ENCODE data around the gene WASHC3.
"Not testable (repeated sequence)": the region's sequence is repeated elsewhere in the genome, so short reads cannot be mapped to it uniquely, and the experiment has no call there.

WASHC3 gene

GRCh38 chr12:102050660-102051430 lies 10.9 kb downstream of the WASHC3 start:
- no peak for DNase-seq (ENCODE audit: low read depth in 2 of 2)

- DNase-seq (ENCODE audit: low read depth in 2 of 2), result no peak
Measured at GRCh38 chr12:102043928-102044327, 17.9 kb downstream of the WASHC3 start.

- DNase-seq (ENCODE audit: low read depth in 2 of 2), result no peak
Measured at GRCh38 chr12:102033991-102034745, 27.6 kb downstream of the WASHC3 start.

GRCh38 chr12:102031852-102032251 lies 29.9 kb downstream of the WASHC3 start:
- no peak for DNase-seq (ENCODE audit: low read depth in 2 of 2)

GRCh38 chr12:102029141-102029540 lies 32.6 kb downstream of the WASHC3 start:
- DNase-seq (ENCODE audit: low read depth in 2 of 2), result no peak

GRCh38 chr12:102026728-102027127 lies 35.1 kb downstream of the WASHC3 start:
- DNase-seq (ENCODE audit: low read depth in 2 of 2), result no peak

- DNase-seq (ENCODE audit: low read depth in 2 of 2), result no peak
Measured at GRCh38 chr12:102024765-102025164, 37.0 kb downstream of the WASHC3 start.

GRCh38 chr12:102023343-102023930 lies 38.4 kb downstream of the WASHC3 start:
- DNase-seq (ENCODE audit: low read depth in 2 of 2), result no peak

- DNase-seq (ENCODE audit: low read depth in 2 of 2), result no peak
Measured at GRCh38 chr12:102022286-102022685, 39.5 kb downstream of the WASHC3 start.

GRCh38 chr12:102021540-102022246 lies 40.1 kb downstream of the WASHC3 start:
- no peak for DNase-seq (ENCODE audit: low read depth in 2 of 2)

- not testable (repeated sequence) for DNase-seq (ENCODE audit: low read depth in 2 of 2)
Measured at GRCh38 chr12:102018607-102019006, 43.2 kb downstream of the WASHC3 start.

- DNase-seq (ENCODE audit: low read depth in 2 of 2), result no peak
Measured at GRCh38 chr12:102016472-102016871, 45.3 kb downstream of the WASHC3 start.

GRCh38 chr12:102010265-102010994 lies 51.4 kb downstream of the WASHC3 start:
- no peak for DNase-seq (ENCODE audit: low read depth in 2 of 2)

- DNase-seq (ENCODE audit: low read depth in 2 of 2), result no peak
Measured at GRCh38 chr12:102009796-102010195, 52.0 kb downstream of the WASHC3 start.

GRCh38 chr12:102008615-102009126 lies 53.1 kb downstream of the WASHC3 start:
- no peak for DNase-seq (ENCODE audit: low read depth in 2 of 2)

GRCh38 chr12:102005256-102005655 lies 56.5 kb downstream of the WASHC3 start:
- no peak for DNase-seq (ENCODE audit: low read depth in 2 of 2)

- DNase-seq (ENCODE audit: low read depth in 2 of 2), result no peak
Measured at GRCh38 chr12:101997102-101997501, 64.7 kb downstream of the WASHC3 start.

- no peak for DNase-seq (ENCODE audit: low read depth in 2 of 2)
Measured at GRCh38 chr12:101995684-101996083, 66.1 kb downstream of the WASHC3 start.

GRCh38 chr12:101992091-101992490 lies 69.7 kb downstream of the WASHC3 start:
- DNase-seq (ENCODE audit: low read depth in 2 of 2), result no peak

GRCh38 chr12:101982307-101982706 lies 79.5 kb downstream of the WASHC3 start:
- DNase-seq (ENCODE audit: low read depth in 2 of 2), result no peak

- no peak for DNase-seq (ENCODE audit: low read depth in 2 of 2)
Measured at GRCh38 chr12:101981868-101982267, 79.9 kb downstream of the WASHC3 start.
